ENCODE results near the gene AAMP.

DNA sequence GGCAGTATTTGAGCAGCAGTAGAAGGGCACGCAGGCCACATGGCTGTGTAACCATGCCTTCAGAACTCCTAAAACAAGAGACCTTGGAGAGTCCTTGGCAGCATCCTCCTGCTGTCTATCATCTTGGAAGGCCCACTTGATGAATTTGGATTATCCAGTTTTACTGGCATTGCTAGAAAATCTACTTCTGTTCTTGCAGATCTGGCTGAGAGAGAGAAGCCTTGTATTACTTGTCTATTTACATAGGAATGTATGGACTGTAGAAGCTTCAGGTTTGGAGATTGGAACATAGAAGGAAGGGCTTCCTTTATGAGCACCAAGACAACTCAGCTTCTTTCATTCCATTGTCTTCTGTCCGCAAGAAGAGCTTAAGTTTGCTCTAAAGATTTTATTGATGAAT, 25.3 kb downstream of the AAMP start:
- TF ChIP-seq, protein P1, sequence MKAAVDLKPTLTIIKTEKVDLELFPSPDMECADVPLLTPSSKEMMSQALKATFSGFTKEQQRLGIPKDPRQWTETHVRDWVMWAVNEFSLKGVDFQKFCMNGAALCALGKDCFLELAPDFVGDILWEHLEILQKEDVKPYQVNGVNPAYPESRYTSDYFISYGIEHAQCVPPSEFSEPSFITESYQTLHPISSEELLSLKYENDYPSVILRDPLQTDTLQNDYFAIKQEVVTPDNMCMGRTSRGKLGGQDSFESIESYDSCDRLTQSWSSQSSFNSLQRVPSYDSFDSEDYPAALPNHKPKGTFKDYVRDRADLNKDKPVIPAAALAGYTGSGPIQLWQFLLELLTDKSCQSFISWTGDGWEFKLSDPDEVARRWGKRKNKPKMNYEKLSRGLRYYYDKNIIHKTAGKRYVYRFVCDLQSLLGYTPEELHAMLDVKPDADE (IDR thresholded peaks at IDR 0.05), result no peak
- TF ChIP-seq EZH2 (IDR thresholded peaks at IDR 0.05; ENCODE audit: low read depth, unreplicated experiment) (no peak), REST (IDR thresholded peaks at IDR 0.05; ENCODE audit: unreplicated experiment) (no peak), JUNB (IDR thresholded peaks at IDR 0.05; ENCODE audit: unreplicated experiment) (no peak), ZNF462 (CRISPR knock-in tag; IDR thresholded peaks at IDR 0.05) (no peak), STAT1 (IDR thresholded peaks at IDR 0.05; ENCODE audit: unreplicated experiment) (no peak), EZH2phosphoT487 (IDR thresholded peaks at IDR 0.05; ENCODE audit: unreplicated experiment) (no peak)
- TF ChIP-seq, protein P2, sequence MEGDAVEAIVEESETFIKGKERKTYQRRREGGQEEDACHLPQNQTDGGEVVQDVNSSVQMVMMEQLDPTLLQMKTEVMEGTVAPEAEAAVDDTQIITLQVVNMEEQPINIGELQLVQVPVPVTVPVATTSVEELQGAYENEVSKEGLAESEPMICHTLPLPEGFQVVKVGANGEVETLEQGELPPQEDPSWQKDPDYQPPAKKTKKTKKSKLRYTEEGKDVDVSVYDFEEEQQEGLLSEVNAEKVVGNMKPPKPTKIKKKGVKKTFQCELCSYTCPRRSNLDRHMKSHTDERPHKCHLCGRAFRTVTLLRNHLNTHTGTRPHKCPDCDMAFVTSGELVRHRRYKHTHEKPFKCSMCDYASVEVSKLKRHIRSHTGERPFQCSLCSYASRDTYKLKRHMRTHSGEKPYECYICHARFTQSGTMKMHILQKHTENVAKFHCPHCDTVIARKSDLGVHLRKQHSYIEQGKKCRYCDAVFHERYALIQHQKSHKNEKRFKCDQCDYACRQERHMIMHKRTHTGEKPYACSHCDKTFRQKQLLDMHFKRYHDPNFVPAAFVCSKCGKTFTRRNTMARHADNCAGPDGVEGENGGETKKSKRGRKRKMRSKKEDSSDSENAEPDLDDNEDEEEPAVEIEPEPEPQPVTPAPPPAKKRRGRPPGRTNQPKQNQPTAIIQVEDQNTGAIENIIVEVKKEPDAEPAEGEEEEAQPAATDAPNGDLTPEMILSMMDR (conservative IDR thresholded peaks at IDR 0.05; ENCODE audit: low read depth in 2 of 2), result no peak

All from GM23338 (cell line).